ENCODE measurements around the gene MAP1LC3A.

- no peak for TF ChIP-seq POLR2A (IDR thresholded peaks at IDR 0.05; ENCODE audit: low read depth, low read length)
- no peak for TF ChIP-seq TAF1 (IDR thresholded peaks at IDR 0.05; ENCODE audit: borderline replicate concordance, low read depth, low read length)
- TF ChIP-seq POLR2AphosphoS5 (IDR thresholded peaks at IDR 0.05; ENCODE audit: low read depth, low read length), result no peak
Observed at GRCh38 chr20:34560141-34560523, 1.6 kb downstream of the MAP1LC3A start.
